Fibroblast of mammary gland (primary cell): Measurements from ENCODE around the gene CALML3.

Experiments
- DNase-seq: peaks from one replicate; pipeline ENCODE4 v3.0.0-alpha.2; 2010; ENCODE audit warnings: low read depth
- H3K4me3 ChIP-seq: 2 replicates; pipeline ENCODE4 v1.5.1; 2011; ENCODE audit warnings: low read depth, mild to moderate bottlenecking, low read length, moderate library complexity; ENCODE audit not compliant: control insufficient read depth
- CTCF ChIP-seq: conservative IDR thresholded peaks from 2 replicates; pipeline ENCODE4 v1.5.1; 2011; ENCODE audit warnings: low read depth, low read length, inconsistent platforms; ENCODE audit not compliant: control insufficient read depth, insufficient read depth

CALML3 gene

DNA sequence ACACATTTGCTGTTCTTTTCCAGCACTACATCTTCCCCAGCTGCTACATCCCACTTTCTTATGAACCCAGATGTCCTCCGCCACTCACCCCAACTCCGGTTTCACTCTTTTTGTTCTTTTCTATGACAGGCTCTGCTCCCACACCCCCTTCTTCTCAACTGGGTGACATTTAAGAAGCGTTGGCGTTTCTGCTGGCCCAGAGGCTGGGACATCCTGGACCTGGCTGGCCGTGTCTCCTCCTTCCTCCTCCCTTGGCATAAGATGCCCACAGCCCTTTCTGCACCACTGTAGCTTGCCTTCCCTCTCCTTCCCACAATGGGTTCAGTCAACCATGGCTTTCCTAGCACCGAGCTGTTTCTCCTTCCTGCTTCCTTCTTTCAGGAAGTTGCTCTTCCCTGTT, 16.0 kb upstream of the CALML3 start:
- no peak for TF ChIP-seq CTCF
- no peak for DNase-seq
- no peak overlapping the region for H3K4me3 ChIP-seq

- DNase-seq = no peak
- no peak overlapping the region for H3K4me3 ChIP-seq
- TF ChIP-seq CTCF = no peak
Measured at GRCh38 chr10:5509236-5509635, 15.5 kb upstream of the CALML3 start.

GRCh38 chr10:5509691-5510090, 15.1 kb upstream of the CALML3 start:
- TF ChIP-seq CTCF = no peak

GRCh38 chr10:5510281-5511072, 14.3 kb upstream of the CALML3 start:
- TF ChIP-seq CTCF = no peak

More at GRCh38 chr10:5509691-5510090, 15.1 kb upstream of the CALML3 start:
- H3K4me3 ChIP-seq = no peak overlapping the region
- DNase-seq = no peak

GRCh38 chr10:5511231-5511884, 13.4 kb upstream of the CALML3 start:
- H3K4me3 ChIP-seq = no peak overlapping the region
- DNase-seq = no peak
- TF ChIP-seq CTCF = no peak

More at GRCh38 chr10:5510281-5511072, 14.3 kb upstream of the CALML3 start:
- DNase-seq = peak; percentile 5
- no peak overlapping the region for H3K4me3 ChIP-seq

DNA sequence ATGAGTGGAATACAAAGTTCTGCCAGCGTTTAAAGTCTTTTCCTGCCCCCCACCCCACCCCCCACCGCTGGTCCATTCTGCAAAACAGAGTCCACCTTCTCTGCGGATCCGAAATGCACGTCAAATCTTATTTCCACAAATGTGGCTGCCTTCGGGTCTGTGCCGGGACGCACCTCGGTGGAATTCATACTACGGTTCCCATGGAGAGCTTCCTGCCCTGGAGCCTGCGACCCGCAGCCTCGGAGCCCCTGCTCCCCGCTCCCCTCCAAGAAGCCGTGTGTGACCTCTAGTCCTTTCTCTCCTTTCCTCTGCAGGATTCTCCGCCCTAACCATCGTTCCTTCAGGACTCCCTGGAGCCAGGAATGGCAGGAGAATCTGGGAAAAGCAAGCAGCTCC, 12.9 kb upstream of the CALML3 start:
- no peak overlapping the region for H3K4me3 ChIP-seq
- DNase-seq = no peak
- TF ChIP-seq CTCF = no peak
